Fibroblast of villous mesenchyme (primary cell): ENCODE results near the gene RGS19. TPM values are rescaled to one million over a fixed set of nuclear protein-coding genes. Genes with fewer than 3 reads are reported as not detected.

ENCODE experiments used
- DNase-seq: peaks from one replicate; pipeline ENCODE4 v3.0.0-alpha.2; 2010; ENCODE audit warnings: low read depth
- H3K4me3 ChIP-seq: 2 replicates; pipeline ENCODE4 v1.5.1; 2011; ENCODE audit warnings: low read depth, mild to moderate bottlenecking, low read length
- total RNA-seq: library from RNA; depleted of rRNA; stranded (reverse); fragments of >200 nt; gene quantifications from 2 replicates; pipeline ENCODE4 v1.2.3, GENCODE V29; 2012
- TF ChIP-seq, protein P1 (sequence below): IDR thresholded peaks from 2 replicates; pipeline ENCODE4 v1.5.1; 2012; ENCODE audit warnings: low read depth, mild to moderate bottlenecking, low read length; ENCODE audit not compliant: insufficient read depth

RGS19 gene
- total RNA-seq, 1 donor, result 13.0 TPM

DNA sequence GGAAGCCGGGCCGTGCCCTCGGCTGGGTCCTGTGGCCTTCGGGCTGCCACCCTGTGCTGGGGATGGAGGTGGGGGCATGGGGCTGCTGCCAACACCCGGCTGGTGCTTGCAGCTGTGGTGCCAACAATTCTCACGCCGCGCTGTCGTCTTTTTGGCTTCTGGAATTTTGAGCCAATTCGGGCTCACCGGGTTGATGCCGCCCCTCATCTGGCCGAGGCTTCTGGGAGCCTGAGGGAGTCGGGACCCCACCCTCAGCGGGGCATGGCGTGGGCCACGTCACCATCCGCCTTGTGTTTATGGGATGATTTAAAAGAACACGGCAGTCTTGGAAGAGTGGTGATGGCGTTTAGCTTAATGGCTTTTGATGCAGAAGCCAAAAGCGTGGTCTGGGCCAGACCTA is 36.7 kb upstream of the RGS19 start:
- DNase-seq, result no peak
- TF ChIP-seq, protein P1, sequence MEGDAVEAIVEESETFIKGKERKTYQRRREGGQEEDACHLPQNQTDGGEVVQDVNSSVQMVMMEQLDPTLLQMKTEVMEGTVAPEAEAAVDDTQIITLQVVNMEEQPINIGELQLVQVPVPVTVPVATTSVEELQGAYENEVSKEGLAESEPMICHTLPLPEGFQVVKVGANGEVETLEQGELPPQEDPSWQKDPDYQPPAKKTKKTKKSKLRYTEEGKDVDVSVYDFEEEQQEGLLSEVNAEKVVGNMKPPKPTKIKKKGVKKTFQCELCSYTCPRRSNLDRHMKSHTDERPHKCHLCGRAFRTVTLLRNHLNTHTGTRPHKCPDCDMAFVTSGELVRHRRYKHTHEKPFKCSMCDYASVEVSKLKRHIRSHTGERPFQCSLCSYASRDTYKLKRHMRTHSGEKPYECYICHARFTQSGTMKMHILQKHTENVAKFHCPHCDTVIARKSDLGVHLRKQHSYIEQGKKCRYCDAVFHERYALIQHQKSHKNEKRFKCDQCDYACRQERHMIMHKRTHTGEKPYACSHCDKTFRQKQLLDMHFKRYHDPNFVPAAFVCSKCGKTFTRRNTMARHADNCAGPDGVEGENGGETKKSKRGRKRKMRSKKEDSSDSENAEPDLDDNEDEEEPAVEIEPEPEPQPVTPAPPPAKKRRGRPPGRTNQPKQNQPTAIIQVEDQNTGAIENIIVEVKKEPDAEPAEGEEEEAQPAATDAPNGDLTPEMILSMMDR, result no peak

DNA sequence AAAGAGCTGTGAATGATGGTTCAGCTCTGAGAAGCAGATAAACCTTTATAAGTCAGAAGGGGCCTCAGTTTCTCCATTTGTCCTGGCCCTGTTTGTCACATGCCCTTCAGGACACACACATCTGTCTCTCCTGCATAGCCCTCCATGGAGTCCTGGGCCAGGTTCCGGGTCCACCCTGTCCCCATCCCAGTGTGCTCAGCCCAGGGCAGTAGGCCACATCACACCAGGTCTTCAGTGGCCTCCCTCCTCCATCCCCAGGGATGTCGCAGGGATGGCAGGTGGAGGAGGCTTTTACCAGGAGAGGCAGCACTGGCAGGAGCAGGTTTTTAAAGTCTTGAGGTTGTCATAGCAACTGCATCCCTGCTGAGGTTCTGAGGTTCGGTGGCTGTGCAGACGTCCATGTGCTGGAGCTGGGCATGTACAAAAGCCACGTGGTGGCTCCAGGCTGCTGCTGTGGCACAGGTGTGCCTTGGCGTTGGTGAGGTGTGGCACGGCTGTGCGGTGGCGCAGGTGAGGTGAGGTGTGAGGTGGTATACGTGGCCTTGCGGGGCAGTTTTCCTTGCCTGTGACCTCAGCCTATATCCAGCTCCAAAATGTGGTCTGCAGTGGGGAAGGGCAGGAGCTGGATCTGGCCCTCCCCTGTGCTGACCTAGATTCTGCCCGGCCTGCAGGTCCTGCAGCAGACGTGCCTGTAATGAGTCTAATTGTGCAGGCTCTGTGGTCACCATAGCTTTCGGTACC is 36.0 kb upstream of the RGS19 start:
- H3K4me3 ChIP-seq, result no peak overlapping the region
- TF ChIP-seq, protein P1, result no peak
- DNase-seq, result no peak

More for the DNA sequence above, 36.7 kb upstream of the RGS19 start:
- H3K4me3 ChIP-seq, result no peak overlapping the region

DNA sequence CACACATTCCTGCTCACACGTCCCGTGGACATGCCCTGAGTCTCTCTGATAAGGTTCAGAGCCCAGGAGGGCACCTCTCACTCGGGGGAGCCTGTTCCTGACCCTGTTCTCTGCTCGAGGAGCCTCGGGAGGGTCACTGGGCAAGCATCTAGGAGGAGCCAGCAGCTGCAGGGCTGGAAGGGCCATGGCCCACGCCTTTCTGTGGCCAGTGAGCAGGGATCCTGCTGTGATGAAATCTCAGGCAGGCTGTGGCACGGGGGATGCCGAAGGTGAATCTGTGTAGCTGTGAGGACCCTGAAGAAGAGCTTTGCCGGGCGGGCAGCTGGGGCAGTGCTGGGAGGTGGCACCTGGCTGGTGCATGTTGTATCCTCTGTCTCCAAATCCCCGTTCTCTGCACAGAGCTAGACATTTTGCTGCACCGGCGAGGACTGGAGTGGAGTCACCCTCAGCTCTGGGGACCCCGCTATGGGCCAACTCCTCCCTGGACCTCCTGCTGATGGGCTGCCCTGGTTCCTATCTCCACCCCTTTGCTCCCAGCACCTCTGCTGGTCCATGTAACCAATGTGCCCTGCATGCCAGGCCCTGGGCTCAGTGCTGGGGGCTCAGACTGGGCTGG is 35.1 kb upstream of the RGS19 start:
- TF ChIP-seq, protein P1, result no peak
- no peak overlapping the region for H3K4me3 ChIP-seq
- DNase-seq, result no peak

DNA sequence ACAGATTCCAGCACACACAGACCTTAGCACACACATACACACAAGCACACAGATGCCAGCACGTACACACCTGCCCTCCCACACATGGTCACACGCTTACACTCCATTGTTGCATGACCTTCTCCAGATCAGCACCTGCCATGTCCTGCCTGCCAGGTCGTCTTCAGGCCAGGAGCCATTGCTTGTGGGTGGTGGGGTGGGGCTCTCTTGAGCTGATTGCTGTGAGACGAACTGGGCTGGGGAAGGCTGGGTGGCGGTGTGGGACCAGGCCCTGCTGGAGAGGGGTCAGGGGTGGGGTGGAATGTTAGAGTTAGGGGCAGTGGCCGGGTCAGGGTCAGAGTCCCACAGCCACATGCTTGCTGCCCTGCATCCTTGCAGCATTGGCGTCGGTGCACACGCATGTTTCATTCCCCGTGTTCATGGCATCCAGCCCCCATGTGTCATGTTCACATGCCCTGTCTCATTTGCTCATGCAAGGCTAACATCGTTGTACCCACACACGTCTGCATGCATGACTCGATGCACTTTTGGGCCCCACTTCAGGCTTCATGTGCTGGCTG is 34.6 kb upstream of the RGS19 start:
- TF ChIP-seq, protein P1, result no peak
- no peak for DNase-seq
- H3K4me3 ChIP-seq, result no peak overlapping the region

DNA sequence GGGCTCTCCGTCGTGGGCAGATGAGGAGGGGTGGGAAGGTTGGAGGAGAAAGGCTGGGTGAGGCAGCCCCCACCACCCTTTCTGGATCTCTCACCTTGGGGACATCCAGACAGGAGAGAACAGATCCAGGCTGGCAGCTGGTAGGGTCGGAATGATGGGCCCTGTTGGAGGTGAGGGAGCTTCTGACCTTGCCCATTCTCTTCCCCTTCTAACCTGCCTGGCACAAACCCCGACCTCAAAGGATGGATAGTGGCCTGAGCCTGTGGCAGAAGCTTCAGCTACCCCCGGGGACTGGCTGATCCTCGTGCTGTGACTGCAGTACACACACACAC is 34.1 kb upstream of the RGS19 start:
- DNase-seq, result no peak
- TF ChIP-seq, protein P1, result no peak
- no peak overlapping the region for H3K4me3 ChIP-seq

DNA sequence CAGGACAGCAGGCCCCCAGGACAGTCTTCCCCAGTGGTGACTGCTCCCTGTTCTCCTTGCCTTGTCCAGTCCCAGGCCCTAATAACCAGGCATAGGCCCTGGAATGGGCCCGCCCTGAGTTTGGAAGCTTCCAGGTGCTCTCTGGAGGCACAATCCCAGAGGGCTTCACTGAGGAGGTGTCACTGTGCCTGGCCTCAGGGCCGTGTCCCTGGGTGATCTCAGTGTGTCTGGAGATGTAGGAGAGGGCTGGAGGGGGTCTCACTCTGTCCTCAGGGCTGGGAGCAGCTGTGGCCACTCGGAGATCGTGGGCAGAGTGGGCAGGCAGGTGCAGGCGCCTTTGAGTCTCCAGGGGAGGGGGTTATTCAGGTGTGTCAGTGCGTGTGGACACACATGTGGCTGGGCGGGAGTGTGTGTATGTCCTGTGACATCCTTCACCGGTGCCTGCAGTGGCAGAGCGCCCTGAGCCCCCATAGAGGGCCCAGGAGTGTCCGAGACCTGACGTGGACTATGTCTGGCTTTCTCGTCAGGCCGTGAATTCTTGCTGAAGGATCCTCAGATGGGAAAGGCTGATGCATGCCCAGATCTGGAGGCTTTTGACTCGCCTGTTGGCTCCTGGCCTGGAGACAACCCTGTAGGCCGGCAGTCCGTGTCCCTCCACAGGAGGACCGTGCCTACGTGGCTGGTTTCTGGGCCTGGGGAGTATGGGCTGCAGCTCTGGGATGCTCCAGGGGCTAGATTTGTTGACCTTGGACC is 33.5 kb upstream of the RGS19 start:
- TF ChIP-seq, protein P1, result no peak
- no peak overlapping the region for H3K4me3 ChIP-seq
- DNase-seq, result no peak
